NCI-H1105 treated with DMSO at 0.1 percent for 48 hours (cell line): Measurements from ENCODE around the gene S100A3.
"Not testable (repeated sequence)": the region's sequence is repeated elsewhere in the genome, so short reads cannot be mapped to it uniquely, and the experiment has no call there.

ENCODE experiments used
- DNase-seq: peaks from one replicate; lab custom pipeline; 2025; lab: John Stamatoyannopoulos, UW

The S100A3 gene, protein sequence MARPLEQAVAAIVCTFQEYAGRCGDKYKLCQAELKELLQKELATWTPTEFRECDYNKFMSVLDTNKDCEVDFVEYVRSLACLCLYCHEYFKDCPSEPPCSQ

DNA sequence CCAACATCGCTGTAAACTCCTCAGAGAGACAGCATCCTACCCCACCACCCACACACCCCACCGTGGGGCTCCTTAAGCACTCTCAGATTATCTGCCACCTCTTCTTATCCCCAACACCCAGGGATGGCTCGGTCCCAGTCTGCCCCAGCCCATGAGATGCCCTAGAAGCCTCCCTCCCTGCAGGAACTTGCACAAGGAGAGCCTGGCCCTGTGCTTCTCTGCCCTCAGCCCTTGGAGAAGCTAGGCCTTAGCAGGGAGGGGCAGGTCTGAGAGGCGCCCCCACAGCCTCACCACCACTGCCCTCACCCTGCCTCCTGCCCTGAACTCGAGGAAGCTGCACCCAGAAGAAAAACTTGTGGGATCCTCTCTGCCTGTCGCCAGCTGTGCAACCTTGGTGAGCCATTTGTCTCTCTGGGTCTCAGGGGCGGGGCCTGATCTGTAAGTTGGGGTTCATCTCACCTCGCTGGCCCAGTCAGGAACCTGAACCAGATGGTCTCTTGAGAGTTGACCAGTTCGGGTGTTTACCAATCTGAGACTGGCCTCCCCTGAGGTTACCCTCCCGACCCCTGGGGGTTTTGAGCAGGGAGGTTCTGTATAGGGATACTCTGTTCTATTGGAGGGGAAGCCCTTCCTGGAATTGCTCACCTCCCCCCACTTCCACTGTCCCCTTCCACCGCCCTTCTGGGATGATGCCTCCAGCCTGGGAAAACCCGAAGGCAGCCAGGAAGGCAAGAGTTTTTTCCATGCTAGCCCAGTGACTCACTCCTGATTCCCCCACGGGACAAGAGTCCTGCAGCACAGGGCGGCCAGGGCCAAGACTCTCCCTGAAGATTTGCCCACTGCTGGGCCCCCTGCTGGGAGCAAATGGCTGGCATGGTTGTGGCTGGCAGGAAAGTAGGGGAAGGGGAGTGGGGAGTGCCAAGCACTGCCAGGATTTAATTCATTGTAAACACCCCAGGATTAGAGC lies at the start of gene S100A3:
TSS of gene S100A3 (minus strand) at position 537 of the 967 bp plus-strand sequence. CDS start 773 bp downstream, outside the sequence.
- no peak for DNase-seq

DNA sequence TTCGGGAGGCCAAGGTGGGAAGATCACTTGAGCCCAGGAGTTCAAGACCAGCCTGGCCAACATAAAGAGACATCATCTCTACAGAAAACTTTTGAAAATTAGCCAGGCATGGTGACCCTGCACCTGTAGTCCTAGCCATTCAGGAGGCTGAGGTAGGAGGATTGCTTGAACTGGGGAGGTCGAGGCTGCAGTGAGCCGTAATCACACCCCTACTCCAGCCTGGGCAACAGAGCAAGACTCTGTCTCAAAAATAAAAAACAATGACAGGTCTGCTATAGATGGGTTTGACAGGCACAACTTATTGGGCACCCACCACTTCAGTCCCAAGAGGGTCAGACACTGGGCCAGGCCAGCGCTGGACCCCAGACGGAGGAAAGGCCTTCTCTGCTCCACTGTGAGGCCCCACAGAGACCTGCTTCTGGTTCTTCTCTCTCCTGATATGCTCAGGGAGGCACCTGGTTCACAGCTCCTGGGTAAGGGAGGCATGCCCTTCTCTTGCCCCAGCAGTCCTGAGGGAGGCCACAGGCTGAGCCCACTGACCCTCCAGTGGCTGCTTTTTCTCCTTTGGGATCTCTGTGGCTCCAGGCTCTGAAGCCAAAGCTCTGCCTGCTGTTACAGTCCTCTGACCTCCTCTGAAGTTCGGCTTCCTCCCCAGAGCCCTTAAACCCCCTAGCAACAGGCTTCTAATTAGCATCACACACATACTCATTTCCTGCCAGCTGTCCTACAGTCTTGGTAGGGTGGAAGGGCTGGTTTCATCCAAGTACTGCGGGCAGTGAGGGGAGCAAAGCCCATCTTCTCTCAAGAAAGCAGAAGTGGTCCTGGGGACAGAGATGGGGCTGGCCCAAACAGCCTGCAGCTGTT lies 49.5 kb upstream of the S100A3 start:
- DNase-seq: no peak

DNA sequence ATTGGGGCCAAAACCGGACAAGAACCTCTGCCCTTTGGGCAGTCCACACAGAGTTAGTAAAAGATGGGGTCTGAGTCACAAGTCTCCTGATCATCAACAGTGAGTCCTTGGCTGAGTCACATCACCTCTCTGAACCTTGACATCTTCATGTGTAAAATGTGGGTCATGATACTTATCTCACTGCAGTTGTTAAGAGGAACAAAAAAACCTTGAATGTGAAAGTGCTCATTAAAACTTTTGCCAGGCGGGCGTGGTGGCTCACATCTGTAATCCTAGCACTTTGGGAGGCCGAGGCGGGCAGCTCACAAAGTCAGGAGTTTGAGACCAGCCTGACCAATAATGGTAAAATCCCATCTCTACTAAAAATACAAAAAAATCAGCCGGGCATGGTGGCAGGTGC lies 48.1 kb upstream of the S100A3 start:
- DNase-seq: no peak

DNA sequence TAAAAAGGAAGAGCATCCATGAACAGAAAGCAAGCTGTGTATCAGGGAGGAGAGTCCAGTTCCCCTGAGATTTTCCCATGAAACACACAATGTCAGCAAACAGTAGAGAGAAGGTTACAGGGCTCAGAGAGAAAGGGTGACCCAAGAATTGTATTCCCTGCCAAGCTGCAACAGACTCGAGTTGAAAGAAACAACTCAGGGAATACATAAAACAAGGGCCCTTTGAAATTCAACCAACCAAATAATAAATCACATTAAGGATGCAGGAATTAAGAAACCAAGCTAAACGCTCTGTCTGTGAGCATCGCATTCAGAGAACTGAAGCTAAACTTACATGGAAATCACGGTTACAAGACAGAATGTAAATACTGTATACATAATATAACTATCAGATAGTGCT lies 43.7 kb upstream of the S100A3 start:
- no peak for DNase-seq

DNA sequence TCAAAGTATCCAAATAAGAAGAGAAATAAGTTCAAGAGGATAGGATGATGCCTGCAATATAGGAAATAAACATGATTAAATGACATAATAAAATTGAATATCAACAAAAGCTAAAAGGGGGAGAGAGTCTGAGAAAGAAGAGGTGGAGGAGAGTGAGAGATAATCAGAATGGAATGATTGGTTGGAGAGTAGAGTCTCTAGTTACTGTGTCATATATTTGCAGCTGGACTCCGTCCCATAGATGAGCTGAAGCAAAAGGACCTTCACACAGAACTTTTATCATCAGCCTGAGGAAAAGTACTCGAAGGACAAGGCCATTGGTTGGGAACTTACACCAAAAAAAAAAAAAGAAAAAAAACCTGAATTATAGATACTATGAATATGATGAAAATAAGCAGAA lies 39.4 kb upstream of the S100A3 start:
- no peak for DNase-seq

DNA sequence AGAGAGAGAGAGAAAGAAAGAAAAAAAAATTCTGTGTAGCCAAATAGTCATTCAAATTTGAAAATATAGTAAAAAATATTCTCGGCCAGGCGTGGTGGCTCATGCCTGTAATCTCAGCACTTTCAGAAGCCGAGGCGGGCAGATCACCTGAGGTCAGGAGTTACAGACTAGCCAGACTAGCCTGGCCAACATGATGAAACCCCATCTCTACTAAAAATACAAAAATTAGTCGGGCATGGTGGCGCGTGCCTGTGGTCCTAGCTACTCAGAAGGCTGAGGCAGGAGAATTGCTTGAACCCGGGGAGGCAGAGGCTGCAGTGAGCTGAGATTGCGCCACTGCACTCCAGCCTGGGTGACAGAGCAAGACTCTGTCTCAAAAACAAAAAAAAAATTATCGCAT lies 39.0 kb upstream of the S100A3 start:
- DNase-seq: not testable (repeated sequence)

DNA sequence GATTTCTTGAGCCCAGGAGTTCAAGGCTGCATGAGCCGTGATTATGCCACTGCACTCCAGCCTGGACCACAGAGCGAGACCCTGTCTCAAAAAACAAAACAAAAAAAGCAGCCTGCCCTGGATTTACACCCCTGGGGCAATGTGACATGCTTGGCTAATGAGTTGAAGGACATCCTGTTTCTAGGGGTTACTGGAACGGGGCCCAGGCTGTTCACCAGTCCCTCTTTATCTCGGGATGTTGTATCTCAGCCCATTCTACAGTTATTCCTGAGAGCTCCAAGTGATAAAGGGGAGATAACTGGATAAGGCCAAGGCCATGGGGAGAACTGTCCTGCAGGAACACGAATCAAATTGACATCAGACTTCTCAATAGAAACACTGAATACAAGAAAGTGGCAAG lies 38.3 kb upstream of the S100A3 start:
- DNase-seq: no peak

DNA sequence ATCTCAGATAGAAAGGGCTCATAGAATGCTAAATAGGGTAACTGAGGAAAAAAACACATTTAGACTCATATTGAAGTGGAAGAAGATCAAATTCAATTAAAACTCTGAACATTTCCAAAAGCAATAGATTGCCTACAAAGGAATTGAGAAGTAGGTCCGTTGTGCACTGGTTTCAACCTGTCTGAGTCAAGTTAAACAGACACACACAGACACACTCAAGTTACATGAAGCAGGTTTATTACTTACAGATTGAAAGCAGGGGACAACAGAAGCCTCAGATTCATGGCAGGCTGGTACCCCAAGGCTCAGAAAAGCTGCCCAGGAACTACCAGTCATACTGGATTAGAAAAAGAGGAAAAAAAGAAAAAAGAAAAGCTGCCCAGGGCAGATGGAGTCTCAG lies 37.3 kb upstream of the S100A3 start:
- DNase-seq: no peak

DNA sequence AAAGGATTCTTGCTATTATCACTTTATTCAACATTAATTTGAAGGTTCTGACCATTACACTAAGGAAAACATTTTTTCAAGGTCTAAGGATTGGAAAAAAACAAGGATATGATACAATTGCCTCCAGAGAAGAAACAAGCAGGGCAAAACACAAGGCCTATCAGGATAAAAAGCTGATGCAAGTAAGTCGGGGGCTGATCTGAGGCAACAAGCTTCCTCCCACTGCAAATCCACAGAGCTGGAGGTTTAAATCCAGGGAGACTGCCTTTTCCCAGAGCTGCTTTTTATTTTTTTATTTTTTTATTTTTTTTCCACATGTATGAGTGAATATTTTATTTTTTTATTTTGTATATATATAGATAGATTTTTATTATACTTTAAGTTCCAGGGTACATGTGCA lies 35.9 kb upstream of the S100A3 start:
- DNase-seq: no peak

DNA sequence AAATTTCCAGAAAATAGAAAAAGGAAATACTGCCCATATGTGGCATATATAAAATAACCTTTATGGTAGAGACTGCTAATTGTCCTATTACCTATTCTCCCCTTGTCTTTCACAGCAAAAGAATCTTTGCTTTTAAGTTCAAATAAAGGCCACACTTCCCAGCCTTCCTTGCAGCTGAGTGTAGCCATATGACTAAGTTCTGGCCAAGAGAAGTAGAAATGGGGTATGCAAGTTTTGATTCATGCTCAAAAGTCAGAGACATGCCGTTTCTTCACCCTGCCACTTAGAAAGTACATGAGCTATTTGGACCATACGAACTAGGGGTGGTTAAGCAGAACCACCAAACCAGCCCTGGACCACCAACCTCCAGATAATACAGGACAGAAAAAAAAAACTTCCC lies 34.9 kb upstream of the S100A3 start:
- no peak for DNase-seq

DNA sequence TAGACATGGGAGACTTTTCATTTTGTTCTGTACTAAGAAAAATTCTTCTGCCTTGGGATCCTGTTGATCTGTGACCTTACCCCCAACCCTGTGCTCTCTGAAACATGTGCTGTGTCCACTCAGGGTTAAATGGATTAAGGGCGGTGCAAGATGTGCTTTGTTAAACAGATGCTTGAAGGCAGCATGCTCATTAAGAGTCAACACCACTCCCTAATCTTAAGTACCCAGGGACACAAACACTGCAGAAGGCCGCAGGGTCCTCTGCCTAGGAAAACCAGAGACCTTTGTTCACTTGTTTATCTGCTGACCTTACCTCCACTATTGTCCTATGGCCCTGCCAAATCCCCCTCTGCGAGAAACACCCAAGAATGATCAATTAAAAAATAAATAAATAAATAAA lies 34.5 kb upstream of the S100A3 start:
- not testable (repeated sequence) for DNase-seq

DNA sequence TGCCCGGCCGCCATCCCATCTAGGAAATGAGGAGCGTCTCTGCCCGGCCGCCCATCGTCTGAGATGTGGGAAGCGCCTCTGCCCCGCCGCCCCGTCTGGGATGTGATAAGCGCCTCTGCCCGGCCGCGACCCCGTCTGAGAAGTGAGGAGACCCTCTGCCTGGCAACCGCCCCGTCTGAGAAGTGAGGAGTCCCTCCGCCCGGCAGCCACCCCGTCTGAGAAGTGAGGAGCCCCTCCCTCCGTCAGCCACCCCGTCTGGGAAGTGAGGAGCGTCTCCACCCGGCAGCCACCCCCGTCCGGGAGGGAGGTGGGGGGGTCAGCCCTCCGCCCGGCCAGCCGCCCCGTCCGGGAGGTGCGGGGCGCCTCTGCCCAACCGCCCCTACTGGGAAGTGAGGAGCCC lies 33.8 kb upstream of the S100A3 start:
- not testable (repeated sequence) for DNase-seq

DNA sequence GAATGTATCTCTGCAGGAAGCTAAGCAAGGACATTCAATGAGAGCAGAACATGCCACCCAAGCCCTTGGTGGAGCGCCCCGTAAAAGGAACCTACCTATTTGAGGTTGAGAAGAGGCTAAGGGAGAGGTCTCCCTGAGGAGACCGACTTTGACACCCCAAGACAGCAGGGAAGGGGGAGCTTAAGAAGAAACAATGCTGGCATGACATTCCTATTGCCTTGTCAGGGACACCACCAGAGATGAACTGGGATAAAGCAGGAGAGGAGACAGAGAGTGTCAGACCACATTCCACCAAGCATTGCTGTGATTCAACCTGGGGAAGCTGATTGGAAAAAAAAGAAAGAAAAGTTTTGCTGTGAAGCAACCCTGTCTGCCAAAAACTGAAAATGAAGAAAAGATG lies 29.9 kb upstream of the S100A3 start:
- no peak for DNase-seq

DNA sequence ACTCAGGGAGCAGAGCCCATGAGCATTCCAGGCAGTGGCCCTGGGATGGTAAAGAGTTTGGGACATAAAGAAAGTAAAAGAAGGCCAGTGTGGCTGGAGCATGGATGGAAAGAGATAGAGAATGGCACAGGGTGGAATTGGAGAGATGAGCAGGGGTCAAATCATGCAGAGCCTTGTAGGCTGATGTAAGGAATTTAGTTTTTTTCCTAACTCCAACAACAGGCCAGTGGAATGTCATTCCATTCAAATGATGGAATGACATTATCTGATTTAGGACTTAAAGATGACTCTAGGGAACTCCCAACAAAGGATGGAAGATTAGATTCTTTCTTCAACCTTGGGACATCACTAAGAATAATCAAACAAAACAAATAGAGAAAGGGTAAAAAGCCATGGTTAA lies 29.4 kb upstream of the S100A3 start:
- no peak for DNase-seq

DNA sequence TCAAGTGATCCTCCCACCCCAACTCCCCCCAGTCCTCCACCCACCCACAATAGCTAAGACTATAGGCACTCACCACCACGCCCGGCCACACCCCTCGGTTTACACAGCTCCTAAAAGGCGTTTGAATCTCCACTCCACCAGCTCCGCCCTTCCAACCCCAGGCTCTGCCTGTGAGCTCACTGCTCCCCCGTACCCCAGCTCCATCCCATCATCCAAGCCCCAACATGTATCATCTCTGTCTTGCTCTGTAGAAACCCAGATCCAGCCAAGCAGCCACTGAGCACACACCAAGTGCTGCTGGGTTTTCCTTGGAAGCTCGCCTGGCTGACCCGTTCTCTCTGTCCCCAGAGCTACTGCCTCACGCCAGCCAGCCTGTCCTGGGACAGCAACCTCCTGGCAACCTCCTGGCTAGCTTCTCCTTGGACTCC lies 28.6 kb upstream of the S100A3 start:
- no peak for DNase-seq

DNA sequence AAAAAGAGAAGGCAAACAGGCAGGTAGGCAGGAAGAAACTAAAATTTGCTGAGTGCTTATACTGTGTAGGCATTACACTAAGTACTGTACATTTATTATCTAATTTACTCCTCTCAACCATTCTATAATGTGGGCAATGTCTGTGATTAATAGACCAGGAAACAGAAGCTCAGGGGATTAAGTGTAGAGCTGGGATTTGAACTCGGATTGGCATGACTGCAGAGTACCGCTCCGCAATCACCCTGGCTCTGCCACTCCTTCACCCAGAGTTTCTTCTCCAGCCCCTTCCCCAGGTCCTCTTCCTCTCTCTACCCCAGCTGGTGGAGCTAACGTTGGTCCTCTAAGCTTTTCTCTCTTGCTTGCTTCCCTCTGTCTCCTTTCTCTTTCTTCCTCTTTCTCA lies 28.1 kb upstream of the S100A3 start:
- DNase-seq: no peak

DNA sequence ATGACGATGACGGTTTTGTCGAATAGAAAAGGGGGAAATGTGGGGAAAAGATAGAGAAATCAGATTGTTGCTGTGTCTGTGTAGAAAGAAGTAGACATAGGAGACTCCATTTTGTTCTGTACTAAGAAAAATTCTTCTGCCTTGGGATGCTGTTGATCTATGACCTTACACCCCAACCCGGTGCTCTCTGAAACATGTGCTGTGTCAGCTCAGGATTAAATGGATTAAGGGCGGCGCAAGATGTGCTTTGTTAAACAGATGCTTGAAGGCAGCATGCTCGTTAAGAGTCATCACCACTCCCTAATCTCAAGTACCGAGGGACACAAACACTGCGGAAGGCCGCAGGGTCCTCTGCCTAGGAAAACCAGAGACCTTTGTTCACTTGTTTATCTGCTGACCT lies 26.4 kb upstream of the S100A3 start:
- DNase-seq: not testable (repeated sequence)

DNA sequence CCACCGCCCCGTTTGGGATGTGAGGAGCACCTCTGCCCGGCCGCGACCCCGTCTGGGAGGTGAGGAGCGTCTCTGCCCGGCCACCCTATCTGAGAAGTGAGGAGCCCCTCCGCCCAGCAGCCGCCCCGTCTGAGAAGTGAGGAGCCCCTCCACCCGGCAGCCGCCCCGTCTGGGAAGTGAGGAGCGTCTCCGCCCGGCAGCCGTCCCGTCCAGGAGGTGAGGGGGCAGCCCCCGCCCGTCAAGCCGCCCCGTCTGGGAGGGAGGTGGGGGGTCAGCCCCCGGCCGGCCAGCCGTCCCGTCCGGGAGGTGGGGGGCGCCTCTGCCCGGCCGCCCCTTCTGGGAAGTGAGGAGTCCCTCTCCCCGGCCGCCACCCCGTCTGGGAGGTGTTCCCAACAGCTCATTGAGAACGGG lies 26.0 kb upstream of the S100A3 start:
- DNase-seq: not testable (repeated sequence)

DNA sequence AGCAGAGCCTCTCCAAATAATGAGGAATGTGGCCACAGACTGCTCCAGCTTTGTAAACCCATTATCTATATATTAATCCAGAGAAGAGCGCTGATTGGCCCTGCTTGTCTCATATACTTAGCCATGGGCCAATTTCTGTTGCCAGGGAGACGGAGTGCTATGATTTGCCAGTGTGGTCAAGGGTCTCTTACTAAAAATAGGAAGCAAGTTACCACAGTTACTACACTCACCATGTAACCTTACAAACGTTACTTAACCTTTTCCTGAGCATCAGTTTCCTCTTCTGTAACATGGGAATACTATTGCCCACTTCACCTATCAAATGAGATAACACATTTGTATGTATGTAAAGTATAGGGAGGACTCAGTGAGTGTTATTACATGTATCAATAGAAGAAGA lies 24.3 kb upstream of the S100A3 start:
- no peak for DNase-seq

DNA sequence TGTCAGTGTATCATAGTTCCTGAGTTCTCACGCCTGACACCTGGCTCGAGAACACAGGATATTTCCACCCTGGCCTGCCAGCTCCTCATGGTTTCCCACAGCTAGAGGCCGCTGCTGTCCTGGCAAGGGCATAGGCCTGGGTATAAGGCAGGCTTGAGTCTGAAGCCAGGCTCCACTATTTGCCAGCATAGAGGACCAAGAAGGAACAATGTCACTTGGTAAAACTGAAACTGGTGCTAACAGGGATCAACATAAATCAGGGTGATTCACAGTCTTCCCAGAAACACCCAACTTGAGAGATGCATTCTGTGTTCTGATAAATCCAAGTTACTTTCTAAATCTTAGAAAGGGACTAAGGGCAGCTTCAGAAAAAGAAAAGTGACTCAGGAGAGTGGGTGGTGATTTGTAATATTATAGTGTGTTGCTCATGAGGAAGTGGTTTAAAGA lies 23.5 kb upstream of the S100A3 start:
- no peak for DNase-seq

DNA sequence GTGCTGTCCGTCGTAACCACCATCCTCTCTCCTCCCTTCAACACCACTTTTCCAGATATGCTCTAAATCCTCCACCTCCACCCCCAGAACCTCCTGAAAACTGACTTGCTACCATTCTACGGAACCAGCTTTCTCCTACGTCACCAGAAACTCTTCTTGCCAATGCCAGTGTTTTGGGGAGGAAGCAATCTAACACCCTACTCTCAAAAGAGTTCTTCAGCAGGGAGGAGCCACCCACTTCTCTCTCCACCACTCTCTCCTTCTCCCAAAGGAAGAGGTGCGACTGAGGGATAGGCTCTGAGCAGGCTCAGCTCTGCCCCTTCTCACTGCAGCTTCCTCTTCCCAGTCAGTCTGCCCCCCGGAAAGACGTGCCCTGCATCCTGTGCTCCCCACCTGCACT lies 22.6 kb upstream of the S100A3 start:
- DNase-seq: no peak

DNA sequence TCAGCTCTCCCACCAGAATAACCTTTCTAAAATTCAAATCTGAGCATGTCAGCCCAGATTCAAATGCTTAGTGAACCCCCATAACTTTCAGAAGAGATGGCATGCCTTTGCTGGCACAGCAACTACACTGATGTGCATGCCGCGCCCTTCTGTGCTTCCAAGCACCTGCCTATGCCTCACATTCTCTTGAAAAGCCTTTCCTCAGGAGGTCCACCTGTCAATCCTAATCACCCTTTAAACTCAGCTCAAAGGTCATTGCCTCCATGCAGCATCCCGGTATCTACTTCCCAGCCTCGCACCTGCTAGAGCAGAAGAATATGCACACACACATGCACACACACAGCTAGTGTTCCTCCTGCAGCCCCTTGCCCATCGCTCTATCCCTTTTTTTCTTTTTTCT lies 21.8 kb upstream of the S100A3 start:
- DNase-seq: no peak

DNA sequence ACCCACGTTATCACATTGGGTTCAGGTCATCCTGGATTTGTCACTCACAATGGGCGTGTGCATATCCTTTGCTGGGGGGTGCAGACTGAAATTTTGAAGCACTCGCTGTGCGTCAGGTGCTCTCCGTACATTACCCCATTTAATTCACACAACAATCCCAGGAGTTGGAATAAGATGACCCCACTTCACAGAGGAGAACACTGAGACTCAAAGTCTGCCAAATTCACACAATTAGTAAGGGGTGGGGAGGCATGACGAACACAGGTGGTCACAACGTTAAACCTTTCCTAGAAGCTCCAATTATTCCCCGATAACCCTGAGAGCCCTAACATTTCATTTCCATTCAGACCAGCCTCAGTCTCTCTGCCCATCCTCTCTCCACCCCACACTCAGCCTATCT lies 20.4 kb upstream of the S100A3 start:
- no peak for DNase-seq
